NB4 (cell line): ENCODE data around the gene GPR4.

Experiments used
- DNase-seq: peaks from one replicate; pipeline ENCODE4 v3.0.0; 2010; ENCODE audit warnings: low read depth
- H3K4me3 ChIP-seq: one replicate; pipeline ENCODE4 v1.5.1; 2011; ENCODE audit warnings: mild to moderate bottlenecking, low read depth, low read length, moderate library complexity
- MAX ChIP-seq: IDR thresholded peaks from 2 replicates; pipeline ENCODE4 v1.6.1; 2011; ENCODE audit warnings: low read depth, low read length
- MYC ChIP-seq: IDR thresholded peaks from 2 replicates; pipeline ENCODE4 v1.6.1; 2011; ENCODE audit warnings: low read depth, low read length
- POLR2A ChIP-seq: IDR thresholded peaks from 2 replicates; pipeline ENCODE4 v1.6.1; 2011; ENCODE audit warnings: mild to moderate bottlenecking; ENCODE audit not compliant: insufficient read length; ENCODE audit errors: extremely low read depth
- TF ChIP-seq, protein P1 (sequence below): IDR thresholded peaks from one replicate; pipeline ENCODE4 v1.5.1; 2012; ENCODE audit warnings: low read depth, low read length

Gene GPR4

DNA sequence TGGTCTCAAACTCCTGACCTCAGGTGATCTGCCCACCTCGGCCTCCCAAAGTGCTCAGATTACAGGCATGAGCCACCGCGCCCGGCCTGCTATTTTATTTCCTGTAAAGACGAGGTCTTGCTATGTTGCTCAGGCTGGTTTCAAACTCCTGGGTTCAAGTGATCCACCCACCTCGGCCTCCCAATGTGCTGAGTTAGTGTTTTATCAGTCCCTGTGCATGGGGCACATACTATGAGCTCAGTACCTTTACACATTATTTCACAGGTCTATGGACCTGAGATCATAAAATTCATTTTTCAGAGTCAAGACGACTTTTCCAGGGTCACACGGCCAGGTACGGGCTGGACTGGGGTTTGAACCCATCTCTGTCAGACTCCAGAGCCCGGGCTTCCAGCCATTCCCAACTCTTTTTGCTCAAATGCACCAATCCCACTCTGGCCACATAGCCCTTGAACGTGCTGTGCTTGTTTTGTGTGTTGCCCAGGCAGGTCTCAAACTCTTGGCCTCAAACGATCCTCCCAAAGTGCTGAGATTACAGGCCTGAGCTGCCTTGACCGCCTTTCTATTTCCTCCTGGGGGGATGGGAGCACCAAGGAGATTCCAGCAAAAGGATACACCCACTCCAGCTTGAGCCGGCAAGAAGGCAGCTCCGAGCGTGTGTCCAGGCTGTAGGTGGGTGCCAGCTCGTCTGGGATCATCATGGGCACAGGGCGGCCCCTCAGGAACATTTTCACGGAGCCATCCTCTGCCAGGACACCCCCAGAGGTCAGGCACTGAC, 36.1 kb upstream of the GPR4 start:
- no peak for DNase-seq
- TF ChIP-seq MAX: no peak
- TF ChIP-seq MYC: no peak
- TF ChIP-seq, protein P1, sequence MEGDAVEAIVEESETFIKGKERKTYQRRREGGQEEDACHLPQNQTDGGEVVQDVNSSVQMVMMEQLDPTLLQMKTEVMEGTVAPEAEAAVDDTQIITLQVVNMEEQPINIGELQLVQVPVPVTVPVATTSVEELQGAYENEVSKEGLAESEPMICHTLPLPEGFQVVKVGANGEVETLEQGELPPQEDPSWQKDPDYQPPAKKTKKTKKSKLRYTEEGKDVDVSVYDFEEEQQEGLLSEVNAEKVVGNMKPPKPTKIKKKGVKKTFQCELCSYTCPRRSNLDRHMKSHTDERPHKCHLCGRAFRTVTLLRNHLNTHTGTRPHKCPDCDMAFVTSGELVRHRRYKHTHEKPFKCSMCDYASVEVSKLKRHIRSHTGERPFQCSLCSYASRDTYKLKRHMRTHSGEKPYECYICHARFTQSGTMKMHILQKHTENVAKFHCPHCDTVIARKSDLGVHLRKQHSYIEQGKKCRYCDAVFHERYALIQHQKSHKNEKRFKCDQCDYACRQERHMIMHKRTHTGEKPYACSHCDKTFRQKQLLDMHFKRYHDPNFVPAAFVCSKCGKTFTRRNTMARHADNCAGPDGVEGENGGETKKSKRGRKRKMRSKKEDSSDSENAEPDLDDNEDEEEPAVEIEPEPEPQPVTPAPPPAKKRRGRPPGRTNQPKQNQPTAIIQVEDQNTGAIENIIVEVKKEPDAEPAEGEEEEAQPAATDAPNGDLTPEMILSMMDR: no peak
- no peak for TF ChIP-seq POLR2A
- H3K4me3 ChIP-seq: peak overlapping the region; percentile 65

- TF ChIP-seq MAX: no peak
- TF ChIP-seq, protein P1: no peak
- no peak for TF ChIP-seq MYC
- no peak for TF ChIP-seq POLR2A
- no peak for DNase-seq
- no peak overlapping the region for H3K4me3 ChIP-seq
These were observed 34.9 kb upstream of the GPR4 start for GRCh38 chr19:45636902-45637301.

DNA sequence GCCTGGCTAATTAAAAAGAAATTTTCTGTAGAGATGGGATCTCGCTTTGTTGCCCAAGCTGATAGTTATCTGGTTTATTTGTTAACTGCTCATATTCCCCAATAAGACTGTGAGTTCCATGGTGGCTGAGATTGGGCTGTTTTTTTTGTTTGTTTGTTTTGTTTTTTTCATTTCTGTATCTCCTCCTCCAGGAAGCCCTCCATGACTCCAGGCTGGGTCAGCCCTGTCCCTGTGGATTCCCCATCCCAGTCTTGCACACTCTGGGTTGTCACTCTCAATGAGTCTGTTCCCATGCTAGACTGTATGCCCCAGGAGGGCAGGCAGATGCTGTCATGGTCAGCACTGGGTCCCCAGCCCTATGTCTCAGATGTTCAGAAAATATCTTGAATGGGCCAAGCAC, 34.3 kb upstream of the GPR4 start:
- no peak overlapping the region for H3K4me3 ChIP-seq
- no peak for DNase-seq
- TF ChIP-seq, protein P1: no peak
- TF ChIP-seq MYC: no peak

DNA sequence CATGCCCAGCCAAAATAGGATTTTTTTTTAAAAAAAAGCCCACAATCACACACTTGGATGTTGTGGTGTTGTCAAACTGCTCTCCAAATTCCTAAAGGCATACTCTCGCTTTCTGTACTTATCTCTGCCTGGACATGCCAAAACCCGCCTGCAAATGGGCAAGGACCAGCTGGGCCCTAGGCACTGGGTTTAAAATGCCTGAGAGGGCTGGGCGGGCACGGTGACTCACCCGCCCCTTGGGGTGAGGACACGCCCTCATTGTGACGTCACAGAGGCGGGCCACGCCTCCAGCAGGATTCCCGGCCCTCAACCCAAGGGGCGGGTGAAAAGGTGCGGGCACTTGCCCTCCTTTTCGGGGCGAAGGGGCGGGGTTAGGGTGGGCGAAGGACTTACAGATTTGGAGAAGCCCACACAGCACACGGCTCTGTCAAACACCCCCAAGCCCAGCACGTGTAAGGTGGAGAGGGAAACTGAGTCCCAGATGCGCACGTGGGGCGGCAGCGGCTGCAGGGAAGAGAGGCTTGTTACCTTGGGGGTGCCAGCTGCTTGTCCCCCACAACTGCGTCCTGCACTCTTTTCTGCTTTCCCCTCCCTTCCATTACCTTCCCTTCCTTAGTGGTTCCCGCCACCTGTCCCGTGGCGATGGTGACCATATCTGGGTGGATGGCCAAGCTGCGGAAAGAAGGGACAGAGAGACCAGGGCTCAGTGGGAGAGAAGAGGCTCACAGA, 30.6 kb upstream of the GPR4 start:
- TF ChIP-seq MAX (no peak), MYC (no peak), POLR2A (no peak)
- TF ChIP-seq, protein P1: no peak
- H3K4me3 ChIP-seq: no peak overlapping the region
- DNase-seq: peak; percentile 35

DNA sequence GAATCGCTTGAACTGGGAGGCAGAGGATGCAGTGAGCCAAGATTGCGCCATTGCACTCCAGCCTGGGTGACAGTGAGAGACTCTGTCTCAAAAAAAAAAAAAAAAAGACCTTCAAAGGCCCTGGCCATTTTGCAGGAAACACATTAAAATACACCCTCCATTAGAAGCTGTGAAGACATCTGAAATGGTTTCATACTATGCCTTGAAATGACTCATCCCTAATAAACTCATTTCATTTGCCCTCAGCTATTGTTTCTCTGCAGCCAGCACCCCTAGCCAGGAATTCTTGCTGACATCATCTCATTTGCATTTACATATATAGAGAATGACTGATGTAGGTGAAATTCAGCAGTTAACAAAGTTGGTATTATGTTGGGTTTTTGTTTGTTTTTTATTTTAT, 28.5 kb upstream of the GPR4 start:
- no peak for TF ChIP-seq MAX
- TF ChIP-seq, protein P1: no peak
- no peak for TF ChIP-seq MYC
- TF ChIP-seq POLR2A: no peak
- peak; percentile 72 for DNase-seq
- no peak overlapping the region for H3K4me3 ChIP-seq
